HL-60/S4 (cell line): Measurements from ENCODE around the gene FMO3.

Source experiments
- in situ Hi-C: fragments of 300-500 bp; cut with MboI; formaldehyde crosslinking; loops from 2 replicates; pipeline ENCODE4 v1.14.3; 2022; ENCODE audit warnings: low sequenced_read_pairs

The FMO3 gene

GRCh38 chr1:171158096-171158495, 67.4 kb downstream of the FMO3 start:
- in situ Hi-C loops: no loop called here

GRCh38 chr1:171158551-171158950, 67.8 kb downstream of the FMO3 start:
- in situ Hi-C loops: no loop called here

- in situ Hi-C loops: no loop called here
These were observed 68.4 kb downstream of the FMO3 start for GRCh38 chr1:171159148-171159547.

- in situ Hi-C loops: no loop called here
These were observed 69.5 kb downstream of the FMO3 start for GRCh38 chr1:171160211-171160610.

- in situ Hi-C loops: no loop called here
These were observed 70.1 kb downstream of the FMO3 start for GRCh38 chr1:171160639-171161354.

GRCh38 chr1:171161431-171161830, 70.7 kb downstream of the FMO3 start:
- in situ Hi-C loops: no loop called here

GRCh38 chr1:171166361-171166760, 75.7 kb downstream of the FMO3 start:
- in situ Hi-C loops: no loop called here
